Measurements from ENCODE around the gene ZCCHC10.
"Not testable (repeated sequence)": the region's sequence is repeated elsewhere in the genome, so short reads cannot be mapped to it uniquely, and the experiment has no call there.

The ZCCHC10 gene

GRCh38 chr5:132976852-132977251, 49.5 kb downstream of the ZCCHC10 start:
- H3K4me1 ChIP-seq (ENCODE audit: control insufficient read depth, low read length), result no peaks in the 10 kb centered on the region
- no peaks in the 10 kb centered on the region for H4K20me1 ChIP-seq (ENCODE audit: control insufficient read depth, insufficient read depth, low read depth, low read length)
- H3K9me2 ChIP-seq (replicated peaks; ENCODE audit: control insufficient read depth, low read length), result no peaks in the 10 kb centered on the region
- no peak overlapping the region for H3K4me2 ChIP-seq (ENCODE audit: low read length)
- H3K36me3 ChIP-seq (ENCODE audit: control insufficient read depth, low read length), result no peaks in the 10 kb centered on the region
- TF ChIP-seq CTCF (IDR thresholded peaks at IDR 0.05; ENCODE audit: low read depth, low read length, poor library complexity, severe bottlenecking) (no peak), EZH2phosphoT487 (IDR thresholded peaks at IDR 0.05; ENCODE audit: borderline replicate concordance, low read length) (no peak)
- no peaks in the 10 kb centered on the region for H3K79me2 ChIP-seq (ENCODE audit: control insufficient read depth, low read length)
- H3K27ac ChIP-seq (ENCODE audit: low read depth, low read length), result no peak overlapping the region
- no peaks in the 10 kb centered on the region for H3F3A ChIP-seq (ENCODE audit: control insufficient read depth, insufficient read depth)
- no peaks in the 10 kb centered on the region for H3K27me3 ChIP-seq (ENCODE audit: control insufficient read depth, low read length)
- no peaks in the 10 kb centered on the region for H3K9me3 ChIP-seq (ENCODE audit: control insufficient read depth, insufficient read depth, low read length)
- no peak overlapping the region for H3K4me3 ChIP-seq (ENCODE audit: low read length)

DNA sequence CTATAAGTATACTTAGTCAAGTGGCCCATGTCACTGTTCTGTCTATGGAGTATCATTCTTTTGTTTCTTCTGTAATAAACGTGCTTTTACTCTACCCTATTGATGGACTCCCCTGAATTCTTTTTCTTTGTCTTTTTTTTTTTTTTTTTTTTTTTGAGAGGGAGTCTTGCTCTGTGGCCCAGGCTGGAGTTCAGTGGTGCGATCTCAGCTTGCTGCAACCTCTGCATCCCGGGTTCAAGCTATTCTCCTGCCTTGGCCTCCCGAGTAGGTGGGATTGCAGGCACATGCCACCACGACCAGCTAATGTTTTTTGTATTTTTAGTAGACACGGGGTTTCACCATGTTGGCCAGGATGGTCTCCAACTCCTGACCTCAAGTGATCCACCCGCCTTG, 53.9 kb downstream of the ZCCHC10 start:
- H4K20me1 ChIP-seq (ENCODE audit: control insufficient read depth, insufficient read depth, low read depth, low read length); H3K9me3 ChIP-seq (ENCODE audit: control insufficient read depth, insufficient read depth, low read length); H3K79me2 ChIP-seq (ENCODE audit: control insufficient read depth, low read length); H3K9me2 ChIP-seq (replicated peaks; ENCODE audit: control insufficient read depth, low read length); H3K27ac ChIP-seq (ENCODE audit: low read depth, low read length); H3K4me3 ChIP-seq (ENCODE audit: low read length); H3K4me1 ChIP-seq (ENCODE audit: control insufficient read depth, low read length); H3K4me2 ChIP-seq (ENCODE audit: low read length); H3F3A ChIP-seq (ENCODE audit: control insufficient read depth, insufficient read depth); H3K27me3 ChIP-seq (ENCODE audit: control insufficient read depth, low read length); H3K36me3 ChIP-seq (ENCODE audit: control insufficient read depth, low read length): not testable (repeated sequence)

DNA sequence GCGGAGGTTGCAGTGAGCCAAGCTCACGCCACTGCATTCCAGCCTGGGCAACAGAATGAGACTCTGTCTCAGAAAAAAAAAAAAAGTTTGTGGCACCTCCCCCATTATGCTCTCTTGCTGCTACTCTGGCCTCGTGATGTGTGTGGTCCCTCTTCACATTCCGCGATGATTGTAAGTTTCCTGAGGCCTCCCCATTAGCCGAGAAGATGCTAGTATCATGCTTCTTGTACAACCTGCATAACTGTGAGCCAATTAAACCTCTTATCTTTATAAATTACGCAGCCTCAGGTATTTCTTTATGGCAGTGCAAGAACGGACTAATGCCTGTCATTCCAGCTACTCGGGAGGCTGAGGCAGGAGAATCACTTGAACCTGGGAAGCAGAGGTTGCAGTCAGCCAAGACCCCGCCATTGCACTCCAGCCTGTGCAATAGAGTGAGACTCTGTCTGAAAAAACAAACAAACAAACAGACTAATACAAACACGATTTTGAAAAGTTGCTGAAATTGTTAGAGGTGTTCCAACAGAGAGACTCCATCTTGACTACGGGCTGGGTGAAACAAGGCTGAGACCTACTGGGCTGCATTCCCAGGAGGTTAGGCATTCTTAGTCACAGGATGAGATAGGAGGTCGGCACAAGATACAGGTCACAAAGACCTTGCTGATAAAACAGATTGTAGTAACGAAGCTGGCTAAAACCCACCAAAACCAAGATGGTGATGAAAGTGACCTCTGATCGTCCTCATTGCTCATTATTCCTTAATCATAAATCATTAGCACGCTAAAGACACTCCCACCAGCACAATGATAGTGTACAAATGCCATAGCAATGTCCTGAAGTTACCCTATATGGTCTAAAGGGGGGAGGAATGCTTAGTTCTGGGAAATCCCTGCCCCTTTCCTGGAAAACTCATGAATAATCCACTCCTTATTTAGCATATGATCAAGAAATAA, 54.6 kb downstream of the ZCCHC10 start:
- Histone ChIP-seq H3K4me3 (ENCODE audit: low read length) (no peak overlapping the region), H3K79me2 (ENCODE audit: control insufficient read depth, low read length) (no peaks in the 10 kb centered on the region), H3F3A (ENCODE audit: control insufficient read depth, insufficient read depth) (no peaks in the 10 kb centered on the region), H3K9me2 (replicated peaks; ENCODE audit: control insufficient read depth, low read length) (no peaks in the 10 kb centered on the region), H3K27ac (ENCODE audit: low read depth, low read length) (no peak overlapping the region), H3K27me3 (ENCODE audit: control insufficient read depth, low read length) (no peaks in the 10 kb centered on the region), H3K4me2 (ENCODE audit: low read length) (no peak overlapping the region), H3K36me3 (ENCODE audit: control insufficient read depth, low read length) (no peaks in the 10 kb centered on the region), H3K9me3 (ENCODE audit: control insufficient read depth, insufficient read depth, low read length) (no peaks in the 10 kb centered on the region), H3K4me1 (ENCODE audit: control insufficient read depth, low read length) (no peaks in the 10 kb centered on the region), H4K20me1 (ENCODE audit: control insufficient read depth, insufficient read depth, low read depth, low read length) (no peaks in the 10 kb centered on the region)
- no peak for TF ChIP-seq EZH2phosphoT487 (IDR thresholded peaks at IDR 0.05; ENCODE audit: borderline replicate concordance, low read length)
- TF ChIP-seq CTCF (IDR thresholded peaks at IDR 0.05; ENCODE audit: low read depth, low read length, poor library complexity, severe bottlenecking), result no peak

DNA sequence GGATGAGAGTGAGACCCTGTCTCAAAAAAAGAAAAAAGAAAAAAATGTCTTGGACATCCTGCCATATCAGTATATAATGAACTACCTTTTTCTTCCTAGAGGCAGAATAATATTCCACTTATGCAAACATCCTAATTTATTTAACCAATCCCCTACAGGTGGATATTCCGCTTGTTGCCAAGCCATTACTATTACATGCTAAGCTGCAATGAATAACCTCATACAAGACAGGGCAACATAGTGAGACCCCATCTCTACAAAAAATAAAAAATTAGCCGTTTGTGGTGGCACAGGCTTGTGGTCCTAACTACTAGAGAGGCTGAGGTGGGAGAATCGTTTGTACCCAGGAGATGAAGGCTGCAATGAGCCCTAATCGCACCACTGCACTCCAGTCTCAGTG, 61.2 kb downstream of the ZCCHC10 start:
- no peak overlapping the region for H3K27ac ChIP-seq (ENCODE audit: low read depth, low read length)
- peaks cover 29% of the 10 kb centered on the region for H3K4me1 ChIP-seq (ENCODE audit: control insufficient read depth, low read length)
- H3F3A ChIP-seq (ENCODE audit: control insufficient read depth, insufficient read depth), result peaks cover 6% of the 10 kb centered on the region; the same call in 1 of the 2 replicates
- H3K27me3 ChIP-seq (ENCODE audit: control insufficient read depth, low read length), result no peaks in the 10 kb centered on the region
- H3K9me3 ChIP-seq (ENCODE audit: control insufficient read depth, insufficient read depth, low read length), result no peaks in the 10 kb centered on the region
- no peaks in the 10 kb centered on the region for H3K9me2 ChIP-seq (replicated peaks; ENCODE audit: control insufficient read depth, low read length)
- no peak overlapping the region for H3K4me2 ChIP-seq (ENCODE audit: low read length)
- TF ChIP-seq CTCF (IDR thresholded peaks at IDR 0.05; ENCODE audit: low read depth, low read length, poor library complexity, severe bottlenecking), result no peak
- TF ChIP-seq EZH2phosphoT487 (IDR thresholded peaks at IDR 0.05; ENCODE audit: borderline replicate concordance, low read length), result no peak
- H3K4me3 ChIP-seq (ENCODE audit: low read length), result no peak overlapping the region
- H4K20me1 ChIP-seq (ENCODE audit: control insufficient read depth, insufficient read depth, low read depth, low read length), result peaks cover 16% of the 10 kb centered on the region; the same call in 1 of the 2 replicates
- H3K79me2 ChIP-seq (ENCODE audit: control insufficient read depth, low read length), result peaks cover 31% of the 10 kb centered on the region
- H3K36me3 ChIP-seq (ENCODE audit: control insufficient read depth, low read length), result peaks cover 14% of the 10 kb centered on the region

Data from DOHH2 (cell line).